ENCODE data around the gene TUBA4A. TPM values are rescaled to one million over a fixed set of nuclear protein-coding genes. Genes with fewer than 3 reads are reported as not detected.

Gene TUBA4A
- total RNA-seq, 1 experiment from 2014 or later: 39.4 TPM

Small RNA genes lying within 50 kb of the gene (small RNA-seq; reads per million reads assigned to genes)
- gene MIR153-1: 0.02 to 0.82 reads per million in 2 experiments

Other genes with a start within 250 kb of the TUBA4A start
- gene CFAP65, start 212.4 kb downstream of the TUBA4A start, total RNA-seq (2014; rRNA removed; shearing (Covaris generic)): not detected in 2 replicates
- not detected in 2 replicates for gene IHH, start 193.0 kb downstream of the TUBA4A start, total RNA-seq (2014; rRNA removed; shearing (Covaris generic))
- gene NHEJ1, start 93.1 kb downstream of the TUBA4A start, total RNA-seq (2014; rRNA removed; shearing (Covaris generic)): 26.1 and 32.7 TPM in 2 replicates
- 1.4 and 1.7 TPM in 2 replicates for gene SLC23A3, start 83.9 kb downstream of the TUBA4A start, total RNA-seq (2014; rRNA removed; shearing (Covaris generic))
- gene CNPPD1, start 77.0 kb downstream of the TUBA4A start, total RNA-seq (2014; rRNA removed; shearing (Covaris generic)): 21.7 and 23.8 TPM in 2 replicates
- gene RETREG2, start 75.6 kb downstream of the TUBA4A start, total RNA-seq (2014; rRNA removed; shearing (Covaris generic)): 55.2 and 58.6 TPM in 2 replicates
- gene ZFAND2B, start 47.1 kb downstream of the TUBA4A start, total RNA-seq (2014; rRNA removed; shearing (Covaris generic)): 21.5 and 22.1 TPM in 2 replicates
- gene ABCB6, start 35.0 kb downstream of the TUBA4A start, total RNA-seq (2014; rRNA removed; shearing (Covaris generic)): 62.5 and 67.7 TPM in 2 replicates
- 44.2 and 44.9 TPM in 2 replicates for gene ATG9A, start 24.3 kb downstream of the TUBA4A start, total RNA-seq (2014; rRNA removed; shearing (Covaris generic))
- 38.8 and 48.0 TPM in 2 replicates for gene ANKZF1, start 24.1 kb downstream of the TUBA4A start, total RNA-seq (2014; rRNA removed; shearing (Covaris generic))
- gene GLB1L, start 8.5 kb downstream of the TUBA4A start, total RNA-seq (2014; rRNA removed; shearing (Covaris generic)): 14.0 and 15.8 TPM in 2 replicates
- 20.9 and 25.3 TPM in 2 replicates for gene STK16, start 8.4 kb downstream of the TUBA4A start, total RNA-seq (2014; rRNA removed; shearing (Covaris generic))
- gene TUBA4B, start 675 bp downstream of the TUBA4A start, total RNA-seq (2014; rRNA removed; shearing (Covaris generic)): not detected in 2 replicates
- gene DNAJB2, start 25.4 kb upstream of the TUBA4A start, total RNA-seq (2014; rRNA removed; shearing (Covaris generic)): 15.2 and 17.4 TPM in 2 replicates
- gene PTPRN, start 55.5 kb upstream of the TUBA4A start, total RNA-seq (2014; rRNA removed; shearing (Covaris generic)): 11.3 and 22.7 TPM in 2 replicates
- gene RESP18, start 78.8 kb upstream of the TUBA4A start, total RNA-seq (2014; rRNA removed; shearing (Covaris generic)): not detected in 2 replicates
- 50.8 and 55.2 TPM in 2 replicates for gene DNPEP, start 134.0 kb upstream of the TUBA4A start, total RNA-seq (2014; rRNA removed; shearing (Covaris generic))
- 0.38 and 0.50 TPM in 2 replicates for gene DES, start 164.5 kb upstream of the TUBA4A start, total RNA-seq (2014; rRNA removed; shearing (Covaris generic))
- gene SPEG, start 180.9 kb upstream of the TUBA4A start, total RNA-seq (2014; rRNA removed; shearing (Covaris generic)): 0.29 and 0.99 TPM in 2 replicates
- 36.8 and 40.2 TPM in 2 replicates for gene GMPPA, start 245.0 kb upstream of the TUBA4A start, total RNA-seq (2014; rRNA removed; shearing (Covaris generic))

Data from NCI-H460 (cell line).